A673 (cell line): ENCODE results near the gene UHRF1. TPM values are rescaled to one million over a fixed set of nuclear protein-coding genes. Genes with fewer than 3 reads are reported as not detected.

Source experiments
- BruUV-seq: library from RNA; stranded (reverse); fragments of 400-500 nt; replicated peaks from 2 replicates; lab custom pipeline; 2021; lab: Mats Ljungman, UMichigan
- CTCF ChIA-PET: fragments of 300-600 bp; sonication (Branson Sonifier 250); formaldehyde crosslinking; loops from one replicate; lab custom pipeline; 2022; ENCODE audit warnings: antibody characterized with exemption; lab: Charles Lee
- POLR2A ChIA-PET: fragments of 300-600 bp; sonication (Branson Sonifier 250); formaldehyde crosslinking; loops from one replicate; lab custom pipeline; 2022; ENCODE audit warnings: antibody characterized with exemption; ENCODE audit not compliant: low non-redundant PET; lab: Charles Lee
- DNase-seq: peaks from one replicate; pipeline ENCODE4 v3.0.0-alpha.2; 2015; ENCODE audit warnings: low spot score
- H3K27ac ChIP-seq: fragments of 200-600 bp; sonication (generic); 2 replicates; pipeline ENCODE4 v1.5.1; 2016; ENCODE audit warnings: mixed run types, low read depth, mild to moderate bottlenecking, mixed read lengths, antibody characterized with exemption, low read length; ENCODE audit not compliant: poor library complexity, severe bottlenecking
- H3K27me3 ChIP-seq: fragments of 200-600 bp; sonication (generic); replicated peaks from 2 replicates; pipeline ENCODE4 v1.6.1; 2017; ENCODE audit warnings: mixed run types, low read depth, mild to moderate bottlenecking, mixed read lengths, antibody characterized with exemption, low read length; ENCODE audit not compliant: insufficient read depth, poor library complexity
- H3K36me3 ChIP-seq: fragments of 200-600 bp; sonication (generic); 2 replicates; pipeline ENCODE4 v1.6.1; 2016; ENCODE audit warnings: mixed run types, mild to moderate bottlenecking, mixed read lengths, antibody characterized with exemption, low read length; ENCODE audit not compliant: insufficient read depth, poor library complexity, severe bottlenecking
- H3K4me1 ChIP-seq: fragments of 200-600 bp; sonication (generic); 2 replicates; pipeline ENCODE4 v1.6.1; 2017; ENCODE audit warnings: mixed run types, mild to moderate bottlenecking, mixed read lengths, antibody characterized with exemption, low read length; ENCODE audit not compliant: insufficient read depth, poor library complexity, severe bottlenecking
- H3K4me3 ChIP-seq: fragments of 200-600 bp; sonication (generic); 2 replicates; pipeline ENCODE4 v1.5.1; 2016; ENCODE audit warnings: low read depth, mixed run types, mild to moderate bottlenecking, mixed read lengths, low read length; ENCODE audit not compliant: poor library complexity, severe bottlenecking
- H3K9me3 ChIP-seq: fragments of 200-600 bp; sonication (generic); 2 replicates; pipeline ENCODE4 v1.6.1; 2016; ENCODE audit warnings: mixed run types, low read depth, mild to moderate bottlenecking, mixed read lengths, antibody characterized with exemption, low read length; ENCODE audit not compliant: poor library complexity, severe bottlenecking
- CTCF ChIP-seq: fragments of 300-800, 200-600 bp; sonication (generic); conservative IDR thresholded peaks from 2 replicates; pipeline ENCODE4 v1.5.1; 2017; ENCODE audit warnings: low read depth, mild to moderate bottlenecking, antibody characterized with exemption, low read length, moderate library complexity, mixed read lengths
- EZH2 ChIP-seq: fragments of 200-600 bp; sonication (generic); IDR thresholded peaks from 2 replicates; pipeline ENCODE4 v1.6.1; 2017; ENCODE audit warnings: borderline replicate concordance, low read depth, mild to moderate bottlenecking, mixed read lengths, antibody characterized with exemption, low read length; ENCODE audit not compliant: poor library complexity, severe bottlenecking
- intact Hi-C: fragments of 100-400 bp; cut with micrococcal nuclease; formaldehyde crosslinking; loops from one replicate; pipeline ENCODE4 v1.10.0; 2022; ENCODE audit not compliant: unreplicated experiment
- total RNA-seq: library from RNA; stranded (reverse); gene quantifications from 2 replicates; pipeline ENCODE4 v1.2.3, GENCODE V29; 2021

The UHRF1 gene
- total RNA-seq, 1 experiment from 2014 or later: 203 TPM

GRCh38 chr19:4993683-4994082 lies 84.4 kb downstream of the UHRF1 start:
- DNase-seq: no peak
- no TSS peak for BruUV-seq
- ChIA-PET CTCF (no interaction called here), POLR2A (no interaction called here)
- Histone ChIP-seq H3K9me3 (no peaks in the 10 kb centered on the region), H3K4me3 (no peak overlapping the region), H3K27me3 (no peaks in the 10 kb centered on the region), H3K27ac (no peak overlapping the region), H3K4me1 (no peaks in the 10 kb centered on the region), H3K36me3 (no peaks in the 10 kb centered on the region)
- TF ChIP-seq CTCF (no peak), EZH2 (no peak)
- intact Hi-C loops: no loop called here

GRCh38 chr19:4996701-4997100 lies 87.4 kb downstream of the UHRF1 start:
- BruUV-seq: no TSS peak
- Histone ChIP-seq H3K36me3 (no peaks in the 10 kb centered on the region), H3K4me3 (no peak overlapping the region), H3K27ac (no peak overlapping the region), H3K27me3 (no peaks in the 10 kb centered on the region), H3K4me1 (no peaks in the 10 kb centered on the region), H3K9me3 (no peaks in the 10 kb centered on the region)
- POLR2A ChIA-PET: no interaction called here
- intact Hi-C loops: no loop called here
- no peak for TF ChIP-seq EZH2
- no peak for TF ChIP-seq CTCF
- no peak for DNase-seq
- CTCF ChIA-PET: no interaction called here

- no peak overlapping the region for H3K27ac ChIP-seq
- H3K4me1 ChIP-seq: no peaks in the 10 kb centered on the region
- ChIA-PET POLR2A (no interaction called here), CTCF (no interaction called here)
- TF ChIP-seq CTCF (no peak), EZH2 (no peak)
- DNase-seq: no peak
- no peak overlapping the region for H3K4me3 ChIP-seq
- H3K36me3 ChIP-seq: no peaks in the 10 kb centered on the region
- no peaks in the 10 kb centered on the region for H3K27me3 ChIP-seq
- no peaks in the 10 kb centered on the region for H3K9me3 ChIP-seq
- no TSS peak for BruUV-seq
- intact Hi-C loops: no loop called here
Observed at GRCh38 chr19:4997297-4997696, 88.0 kb downstream of the UHRF1 start.
